SH-SY5Y (cell line): Measurements from ENCODE around the gene SLC6A18.

ENCODE experiments used
- GATA2 ChIP-seq: IDR thresholded peaks from 2 replicates; pipeline ENCODE4 v1.6.1; 2011; ENCODE audit warnings: mild to moderate bottlenecking, low read depth, low read length
- GATA3 ChIP-seq: IDR thresholded peaks from 2 replicates; pipeline ENCODE4 v1.6.1; 2011; ENCODE audit warnings: low read depth, mild to moderate bottlenecking, low read length, moderate library complexity

Gene SLC6A18

GRCh38 chr5:1205255-1206180, 19.7 kb upstream of the SLC6A18 start:
- TF ChIP-seq GATA3 (no peak), GATA2 (no peak)

GRCh38 chr5:1206521-1207412, 18.4 kb upstream of the SLC6A18 start:
- TF ChIP-seq GATA2 (no peak), GATA3 (no peak)

GRCh38 chr5:1207555-1207954, 17.6 kb upstream of the SLC6A18 start:
- TF ChIP-seq GATA3: no peak
- no peak for TF ChIP-seq GATA2

GRCh38 chr5:1208221-1208742, 16.9 kb upstream of the SLC6A18 start:
- TF ChIP-seq GATA2 (no peak), GATA3 (no peak)

GRCh38 chr5:1208743-1209488, 16.3 kb upstream of the SLC6A18 start:
- TF ChIP-seq GATA2 (no peak), GATA3 (no peak)

- TF ChIP-seq GATA3: no peak
- no peak for TF ChIP-seq GATA2
Measured at GRCh38 chr5:1209489-1209852, 15.7 kb upstream of the SLC6A18 start.

- TF ChIP-seq GATA3 (no peak), GATA2 (no peak)
Measured at GRCh38 chr5:1209896-1210776, 15.0 kb upstream of the SLC6A18 start.

- TF ChIP-seq GATA3: no peak
- TF ChIP-seq GATA2: no peak
Measured at GRCh38 chr5:1210832-1211251, 14.3 kb upstream of the SLC6A18 start.

- TF ChIP-seq GATA3 (no peak), GATA2 (no peak)
Measured at GRCh38 chr5:1211701-1212100, 13.5 kb upstream of the SLC6A18 start.

- TF ChIP-seq GATA3 (no peak), GATA2 (no peak)
Measured at GRCh38 chr5:1212271-1212670, 12.9 kb upstream of the SLC6A18 start.

- TF ChIP-seq GATA2 (no peak), GATA3 (no peak)
Measured at GRCh38 chr5:1212881-1213280, 12.3 kb upstream of the SLC6A18 start.

- TF ChIP-seq GATA2 (no peak), GATA3 (no peak)
Measured at GRCh38 chr5:1213508-1214162, 11.5 kb upstream of the SLC6A18 start.
